ENCODE results near the gene BMAL1. TPM values are rescaled to one million over a fixed set of nuclear protein-coding genes. Genes with fewer than 3 reads are reported as not detected.

Gene BMAL1
- total RNA-seq, 1 donor from 2014 or later: 7.0 TPM

DNA sequence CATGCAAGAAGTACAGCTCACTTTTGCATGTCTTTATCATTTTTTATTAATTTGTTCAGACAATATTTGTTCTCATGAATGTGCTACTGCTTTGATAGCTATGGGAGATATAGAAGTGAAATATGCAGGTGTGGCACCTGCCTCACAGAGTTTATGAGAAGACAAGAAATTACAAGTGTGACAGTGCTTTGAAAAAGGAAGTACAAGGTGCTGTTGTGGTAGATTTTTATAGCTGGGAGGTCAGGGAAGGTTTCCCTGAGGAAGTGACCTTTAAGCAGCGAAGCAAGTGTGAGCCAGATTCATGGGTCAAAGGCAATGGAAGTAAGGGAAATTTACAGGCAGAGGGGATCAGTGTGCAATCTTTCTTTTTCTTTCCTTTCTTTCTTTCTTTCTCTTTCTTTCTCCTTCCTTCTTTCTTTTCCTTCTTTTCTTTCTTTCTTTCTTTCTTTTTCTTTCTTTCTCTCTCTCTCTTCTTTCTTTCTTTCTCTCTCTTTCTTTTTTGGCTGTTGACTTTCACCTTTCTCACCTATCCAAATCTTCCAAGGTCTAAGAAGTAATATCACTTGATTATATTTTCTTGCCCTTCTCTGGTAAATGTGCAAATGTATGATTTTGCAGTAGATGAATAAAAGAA is 6.4 kb upstream of the BMAL1 start:
- no peak overlapping the region for H3K4me3 Mint-ChIP-seq (ENCODE audit: low read depth)
- H3K36me3 Mint-ChIP-seq (ENCODE audit: insufficient read depth): no peaks in the 10 kb centered on the region
- TF ChIP-seq, protein P1, sequence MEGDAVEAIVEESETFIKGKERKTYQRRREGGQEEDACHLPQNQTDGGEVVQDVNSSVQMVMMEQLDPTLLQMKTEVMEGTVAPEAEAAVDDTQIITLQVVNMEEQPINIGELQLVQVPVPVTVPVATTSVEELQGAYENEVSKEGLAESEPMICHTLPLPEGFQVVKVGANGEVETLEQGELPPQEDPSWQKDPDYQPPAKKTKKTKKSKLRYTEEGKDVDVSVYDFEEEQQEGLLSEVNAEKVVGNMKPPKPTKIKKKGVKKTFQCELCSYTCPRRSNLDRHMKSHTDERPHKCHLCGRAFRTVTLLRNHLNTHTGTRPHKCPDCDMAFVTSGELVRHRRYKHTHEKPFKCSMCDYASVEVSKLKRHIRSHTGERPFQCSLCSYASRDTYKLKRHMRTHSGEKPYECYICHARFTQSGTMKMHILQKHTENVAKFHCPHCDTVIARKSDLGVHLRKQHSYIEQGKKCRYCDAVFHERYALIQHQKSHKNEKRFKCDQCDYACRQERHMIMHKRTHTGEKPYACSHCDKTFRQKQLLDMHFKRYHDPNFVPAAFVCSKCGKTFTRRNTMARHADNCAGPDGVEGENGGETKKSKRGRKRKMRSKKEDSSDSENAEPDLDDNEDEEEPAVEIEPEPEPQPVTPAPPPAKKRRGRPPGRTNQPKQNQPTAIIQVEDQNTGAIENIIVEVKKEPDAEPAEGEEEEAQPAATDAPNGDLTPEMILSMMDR (IDR thresholded peaks at IDR 0.05; ENCODE audit: unreplicated experiment): no peak
- H3K4me1 Mint-ChIP-seq (ENCODE audit: low read depth): no peaks in the 10 kb centered on the region
- no peak overlapping the region for H3K27ac Mint-ChIP-seq
- no peak for DNase-seq (ENCODE audit: low spot score, unreplicated experiment)
- H3K27me3 Mint-ChIP-seq: peaks cover 69% of the 10 kb centered on the region
- H3K9me3 Mint-ChIP-seq (ENCODE audit: low read depth): no peaks in the 10 kb centered on the region

DNA sequence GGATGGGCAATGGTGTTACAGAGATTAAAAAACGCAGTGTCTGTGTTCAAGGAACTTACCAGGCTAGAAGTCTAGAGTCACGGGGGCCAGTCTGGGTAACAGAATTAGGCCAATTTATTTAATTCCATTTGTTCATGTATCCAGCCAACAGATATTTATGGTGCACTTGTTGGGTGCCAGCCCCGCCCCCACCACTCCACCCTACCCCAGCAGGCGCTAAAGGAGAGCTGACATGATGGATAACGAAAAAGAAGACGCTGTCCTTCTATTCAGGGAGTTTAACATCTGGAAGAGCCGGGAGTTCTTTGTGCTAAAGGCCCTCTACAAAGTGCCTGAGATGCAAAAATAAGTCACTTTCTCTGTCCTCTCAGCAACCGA is 1.1 kb upstream of the BMAL1 start:
- H3K9me3 Mint-ChIP-seq (ENCODE audit: low read depth): no peaks in the 10 kb centered on the region
- H3K27me3 Mint-ChIP-seq: peaks cover 83% of the 10 kb centered on the region
- peak overlapping the region; percentile 47 for H3K27ac Mint-ChIP-seq
- H3K4me3 Mint-ChIP-seq (ENCODE audit: low read depth): peak overlapping the region; percentile 93
- H3K36me3 Mint-ChIP-seq (ENCODE audit: insufficient read depth): no peaks in the 10 kb centered on the region
- TF ChIP-seq, protein P1 (IDR thresholded peaks at IDR 0.05; ENCODE audit: unreplicated experiment): no peak
- no peak for DNase-seq (ENCODE audit: low spot score, unreplicated experiment)
- H3K4me1 Mint-ChIP-seq (ENCODE audit: low read depth): peaks cover 9% of the 10 kb centered on the region

DNA sequence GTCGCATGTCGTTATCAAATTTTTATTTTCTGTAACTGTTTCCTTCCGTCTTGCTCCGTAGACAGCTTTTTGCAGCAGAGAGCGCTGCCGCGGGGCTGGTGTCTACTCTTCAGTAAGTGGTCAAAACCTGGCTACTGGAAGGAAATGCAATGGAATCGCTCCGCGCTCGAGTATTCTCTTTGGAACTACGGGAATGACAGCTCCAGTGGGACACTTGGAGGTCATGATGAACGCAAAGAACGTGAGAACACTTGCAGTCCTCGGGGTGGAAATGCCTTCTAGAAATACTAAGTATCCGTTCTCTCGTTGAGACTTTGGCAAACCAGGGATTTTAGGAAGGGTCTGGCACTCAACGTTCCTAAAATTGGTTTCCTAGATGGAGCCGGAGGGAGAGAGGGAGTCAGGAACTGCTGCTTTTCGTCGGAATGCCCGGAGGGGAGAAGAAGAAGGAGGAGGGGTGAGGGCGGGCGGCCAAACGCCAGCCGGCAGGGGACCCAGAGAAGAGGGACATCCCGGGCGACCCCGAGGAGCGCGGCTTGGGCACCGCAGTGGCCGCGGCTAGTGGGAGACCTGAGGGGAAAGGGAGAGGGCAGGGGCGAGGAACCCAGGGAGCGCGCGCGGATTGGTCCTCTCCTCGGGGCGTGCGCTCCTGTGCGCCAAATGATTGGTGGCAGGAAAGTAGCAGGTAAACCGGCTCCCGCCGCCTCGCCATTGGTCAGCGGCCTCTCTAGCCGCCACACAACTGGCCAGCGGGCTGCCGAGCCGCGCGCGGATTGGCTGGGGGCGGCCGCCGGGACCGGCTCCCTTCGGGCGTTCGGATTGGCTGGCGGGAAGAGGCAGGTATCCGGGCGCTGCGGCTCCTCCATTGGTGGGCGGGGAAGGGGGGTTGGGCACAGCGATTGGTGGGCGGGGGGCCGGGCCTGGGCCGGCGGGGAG is 490 bp upstream of the BMAL1 start:
- Mint-ChIP-seq H3K36me3 (ENCODE audit: insufficient read depth) (no peaks in the 10 kb centered on the region), H3K4me3 (ENCODE audit: low read depth) (peak overlapping the region; percentile 93), H3K27ac (peak overlapping the region; percentile 91), H3K27me3 (peaks cover 83% of the 10 kb centered on the region), H3K9me3 (ENCODE audit: low read depth) (no peaks in the 10 kb centered on the region), H3K4me1 (ENCODE audit: low read depth) (peaks cover 9% of the 10 kb centered on the region)
- peak; percentile 98 for DNase-seq (ENCODE audit: low spot score, unreplicated experiment)
- TF ChIP-seq, protein P1 (IDR thresholded peaks at IDR 0.05; ENCODE audit: unreplicated experiment): no peak

DNA sequence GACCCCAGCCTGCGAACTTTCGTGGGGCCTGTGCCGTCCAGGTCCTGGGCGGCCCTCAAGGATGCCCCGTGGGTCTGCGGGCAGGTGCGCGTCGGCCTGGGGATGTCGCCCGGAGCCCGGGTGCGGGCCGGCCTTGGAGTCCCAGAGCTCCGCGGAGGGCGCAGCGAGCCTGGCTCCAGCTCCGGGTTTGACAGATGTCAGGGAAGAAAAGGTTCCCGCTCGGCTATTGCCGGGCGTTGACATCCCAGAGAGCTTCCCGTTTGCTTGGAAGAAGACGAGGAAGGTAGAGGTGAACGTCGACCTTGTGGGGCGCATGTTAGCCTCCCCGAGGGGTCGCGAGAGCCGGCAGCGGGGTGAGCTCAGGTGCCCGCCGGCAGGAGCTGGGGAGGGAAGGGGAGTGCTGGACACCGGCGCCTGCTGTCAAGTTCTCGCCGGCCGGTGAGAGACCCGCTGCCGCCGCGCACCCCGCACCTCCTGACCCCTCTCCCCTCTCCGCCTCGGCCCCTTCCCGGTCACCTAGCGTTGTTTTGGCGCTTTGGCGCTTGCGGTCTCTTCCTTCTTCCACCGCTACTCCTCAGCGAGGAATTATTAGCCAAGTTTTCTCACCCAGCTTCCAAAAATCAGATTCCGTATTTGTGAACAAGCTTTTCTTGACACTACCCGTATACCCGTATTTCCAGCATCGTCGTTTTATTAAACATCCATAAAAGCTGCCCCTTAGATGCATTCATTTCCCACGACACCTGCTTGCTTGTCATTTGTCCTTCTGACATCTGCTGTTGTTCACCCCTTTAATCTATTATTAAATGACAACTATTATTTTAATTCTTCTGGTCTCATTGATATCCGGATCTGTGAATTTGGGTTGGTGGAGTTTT is 1.3 kb downstream of the BMAL1 start:
- Mint-ChIP-seq H3K4me3 (ENCODE audit: low read depth) (peak overlapping the region; percentile 59), H3K4me1 (ENCODE audit: low read depth) (peaks cover 9% of the 10 kb centered on the region), H3K27ac (no peak overlapping the region), H3K27me3 (peaks cover 76% of the 10 kb centered on the region), H3K36me3 (ENCODE audit: insufficient read depth) (no peaks in the 10 kb centered on the region), H3K9me3 (ENCODE audit: low read depth) (no peaks in the 10 kb centered on the region)
- DNase-seq (ENCODE audit: low spot score, unreplicated experiment): no peak
- TF ChIP-seq, protein P1 (IDR thresholded peaks at IDR 0.05; ENCODE audit: unreplicated experiment): no peak

DNA sequence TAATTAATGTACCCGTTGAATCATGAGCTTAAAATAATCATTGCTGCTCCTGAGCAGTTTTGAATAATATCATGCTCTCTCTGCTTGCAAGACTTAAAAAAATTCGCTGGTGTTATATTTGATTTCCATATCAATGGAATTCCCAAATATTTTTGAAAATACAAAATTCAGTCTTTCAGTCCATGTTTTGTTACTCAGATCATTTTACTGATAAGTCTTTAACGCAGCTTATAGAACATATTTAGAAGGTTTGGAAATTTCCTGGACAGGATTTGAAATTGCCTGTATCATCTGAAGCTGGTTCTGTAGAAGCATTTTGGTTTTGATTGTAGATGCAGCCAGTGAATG is 1.9 kb downstream of the BMAL1 start:
- Mint-ChIP-seq H3K36me3 (ENCODE audit: insufficient read depth) (no peaks in the 10 kb centered on the region), H3K27me3 (peaks cover 70% of the 10 kb centered on the region), H3K27ac (no peak overlapping the region), H3K4me3 (ENCODE audit: low read depth) (peak overlapping the region; percentile 59), H3K9me3 (ENCODE audit: low read depth) (no peaks in the 10 kb centered on the region), H3K4me1 (ENCODE audit: low read depth) (peaks cover 9% of the 10 kb centered on the region)
- no peak for DNase-seq (ENCODE audit: low spot score, unreplicated experiment)
- TF ChIP-seq, protein P1 (IDR thresholded peaks at IDR 0.05; ENCODE audit: unreplicated experiment): no peak

All from progenitor cell of endocrine pancreas (in vitro differentiated cells).